NT2/D1 (cell line): Measurements from ENCODE around the gene FARS2.

Source experiments
- SUZ12 ChIP-seq: IDR thresholded peaks from 2 replicates; pipeline ENCODE4 v1.6.1; 2011; ENCODE audit not compliant: insufficient read length, insufficient read depth; ENCODE audit errors: extremely low read depth
- YY1 ChIP-seq: IDR thresholded peaks from 2 replicates; pipeline ENCODE4 v1.6.1; 2011; ENCODE audit not compliant: insufficient read length, insufficient read depth
- ZNF274 ChIP-seq: IDR thresholded peaks from 2 replicates; pipeline ENCODE4 v1.6.1; 2011; ENCODE audit warnings: mild to moderate bottlenecking, low read depth, low read length

DNA sequence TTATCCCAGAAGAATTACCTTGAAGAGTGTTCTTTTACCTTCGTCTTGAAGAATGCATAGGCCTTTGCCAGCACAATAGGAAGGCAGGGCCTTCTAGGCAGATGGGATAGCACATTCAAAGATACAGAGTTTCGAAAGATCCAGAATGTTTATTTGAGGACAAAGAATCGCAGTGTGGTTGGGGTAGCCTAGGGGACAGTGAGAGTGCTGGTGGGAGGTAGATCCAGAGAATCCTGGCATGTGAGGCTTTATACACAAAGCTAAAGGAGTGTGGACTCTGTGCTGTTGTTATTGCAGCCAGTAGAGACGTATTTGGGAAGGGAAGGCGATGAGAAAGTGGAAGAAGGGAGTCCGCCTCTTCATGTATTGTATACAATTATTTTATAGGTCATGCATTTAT, 186.6 kb downstream of the FARS2 start:
- TF ChIP-seq YY1, result no peak
- no peak for TF ChIP-seq SUZ12
- TF ChIP-seq ZNF274, result no peak
